Loucy (cell line): ENCODE results near the gene ARHGEF17.

ENCODE experiments used
- H2AFZ ChIP-seq: fragments of 200-600 bp; sonication (generic); 2 replicates; pipeline ENCODE4 v1.6.0; 2016; ENCODE audit warnings: antibody characterized with exemption, mild to moderate bottlenecking, low read length, moderate library complexity
- H3F3A ChIP-seq: fragments of 200-600 bp; 2 replicates; pipeline ENCODE4 v1.6.0; 2016; ENCODE audit warnings: antibody characterized with exemption, low read depth, mild to moderate bottlenecking
- H3K27me3 ChIP-seq: fragments of 200-600 bp; sonication (generic); 2 replicates; pipeline ENCODE4 v1.6.1; 2014; ENCODE audit warnings: low read length, mild to moderate bottlenecking; ENCODE audit not compliant: insufficient read depth, poor library complexity, severe bottlenecking
- H3K36me3 ChIP-seq: fragments of 200-600 bp; sonication (generic); 2 replicates; pipeline ENCODE4 v1.6.1; 2016; ENCODE audit warnings: low read length; ENCODE audit not compliant: insufficient read depth
- H3K4me1 ChIP-seq: fragments of 200-600 bp; sonication (generic); 2 replicates; pipeline ENCODE4 v1.5.1; 2014; ENCODE audit warnings: low read length, mild to moderate bottlenecking; ENCODE audit not compliant: insufficient read depth, poor library complexity, severe bottlenecking
- H3K4me2 ChIP-seq: fragments of 200-600 bp; sonication (generic); 2 replicates; pipeline ENCODE4 v1.6.0; 2014; ENCODE audit warnings: antibody characterized with exemption, low read length, low read depth, mild to moderate bottlenecking; ENCODE audit not compliant: poor library complexity, severe bottlenecking
- H3K4me3 ChIP-seq: fragments of 200-600 bp; sonication (generic); 2 replicates; pipeline ENCODE4 v1.5.1; 2014; ENCODE audit warnings: low read length, mild to moderate bottlenecking, mixed read lengths; ENCODE audit not compliant: poor library complexity, severe bottlenecking
- H3K79me2 ChIP-seq: fragments of 200-600 bp; sonication (generic); 2 replicates; pipeline ENCODE4 v1.6.1; 2014; ENCODE audit warnings: low read length; ENCODE audit not compliant: insufficient read depth
- H3K9ac ChIP-seq: fragments of 200-600 bp; sonication (generic); 2 replicates; pipeline ENCODE4 v1.6.0; 2014; ENCODE audit warnings: mild to moderate bottlenecking, low read depth, low read length, moderate library complexity; ENCODE audit not compliant: poor library complexity, severe bottlenecking
- H3K9me2 ChIP-seq: fragments of 200-600 bp; sonication (generic); replicated peaks from 2 replicates; pipeline ENCODE4 v1.6.1; 2016; ENCODE audit warnings: low read depth, low read length, mixed read lengths
- H3K9me3 ChIP-seq: fragments of 200-600 bp; sonication (generic); 2 replicates; pipeline ENCODE4 v1.6.1; 2014; ENCODE audit warnings: mild to moderate bottlenecking, antibody characterized with exemption, low read length, low read depth; ENCODE audit not compliant: insufficient read depth
- H4K20me1 ChIP-seq: fragments of 200-600 bp; sonication (generic); 2 replicates; pipeline ENCODE4 v1.6.0; 2014; ENCODE audit warnings: antibody characterized with exemption, low read length, mild to moderate bottlenecking; ENCODE audit not compliant: insufficient read depth, poor library complexity, severe bottlenecking
- EZH2phosphoT487 ChIP-seq: fragments of 200-600 bp; IDR thresholded peaks from 2 replicates; pipeline ENCODE4 v1.6.1; 2018; ENCODE audit warnings: antibody characterized with exemption, mild to moderate bottlenecking, moderate library complexity, borderline replicate concordance
- TF ChIP-seq, protein P1 (sequence below): fragments of 200-600 bp; sonication (generic); conservative IDR thresholded peaks from 2 replicates; pipeline ENCODE4 v1.5.1; 2014; ENCODE audit warnings: mild to moderate bottlenecking, antibody characterized with exemption, low read length

The ARHGEF17 gene

DNA sequence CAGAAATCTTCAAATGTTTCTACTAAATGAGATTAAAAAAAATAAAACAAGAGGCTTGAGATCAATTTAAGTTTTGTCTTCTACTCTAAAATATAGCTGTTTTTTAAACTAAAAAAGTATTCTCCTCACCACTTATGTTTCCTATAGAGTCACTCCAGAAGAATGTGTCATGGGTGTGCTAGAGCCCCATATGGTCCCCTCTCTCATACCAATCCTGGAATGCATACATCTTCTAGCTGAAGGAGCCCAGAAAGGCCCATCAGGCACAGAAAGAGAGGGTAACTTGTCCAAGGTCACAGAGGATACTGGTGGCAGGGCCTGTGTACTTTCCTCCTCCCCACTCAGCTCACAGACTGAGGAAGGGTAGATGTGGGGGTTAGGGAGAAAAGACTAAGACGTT is 102.6 kb downstream of the ARHGEF17 start:
- H3K4me1 ChIP-seq, result peaks cover 10% of the 10 kb centered on the region
- H4K20me1 ChIP-seq, result no peaks in the 10 kb centered on the region
- no peaks in the 10 kb centered on the region for H3K27me3 ChIP-seq
- no peaks in the 10 kb centered on the region for H3K79me2 ChIP-seq
- no peaks in the 10 kb centered on the region for H3K9me2 ChIP-seq
- H3K4me3 ChIP-seq, result no peak overlapping the region
- no peaks in the 10 kb centered on the region for H3K9me3 ChIP-seq
- H3F3A ChIP-seq, result no peaks in the 10 kb centered on the region
- TF ChIP-seq EZH2phosphoT487, result no peak
- TF ChIP-seq, protein P1, sequence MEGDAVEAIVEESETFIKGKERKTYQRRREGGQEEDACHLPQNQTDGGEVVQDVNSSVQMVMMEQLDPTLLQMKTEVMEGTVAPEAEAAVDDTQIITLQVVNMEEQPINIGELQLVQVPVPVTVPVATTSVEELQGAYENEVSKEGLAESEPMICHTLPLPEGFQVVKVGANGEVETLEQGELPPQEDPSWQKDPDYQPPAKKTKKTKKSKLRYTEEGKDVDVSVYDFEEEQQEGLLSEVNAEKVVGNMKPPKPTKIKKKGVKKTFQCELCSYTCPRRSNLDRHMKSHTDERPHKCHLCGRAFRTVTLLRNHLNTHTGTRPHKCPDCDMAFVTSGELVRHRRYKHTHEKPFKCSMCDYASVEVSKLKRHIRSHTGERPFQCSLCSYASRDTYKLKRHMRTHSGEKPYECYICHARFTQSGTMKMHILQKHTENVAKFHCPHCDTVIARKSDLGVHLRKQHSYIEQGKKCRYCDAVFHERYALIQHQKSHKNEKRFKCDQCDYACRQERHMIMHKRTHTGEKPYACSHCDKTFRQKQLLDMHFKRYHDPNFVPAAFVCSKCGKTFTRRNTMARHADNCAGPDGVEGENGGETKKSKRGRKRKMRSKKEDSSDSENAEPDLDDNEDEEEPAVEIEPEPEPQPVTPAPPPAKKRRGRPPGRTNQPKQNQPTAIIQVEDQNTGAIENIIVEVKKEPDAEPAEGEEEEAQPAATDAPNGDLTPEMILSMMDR, result no peak
- no peak overlapping the region for H3K4me2 ChIP-seq
- no peak overlapping the region for H3K9ac ChIP-seq
- no peak overlapping the region for H2AFZ ChIP-seq
- peaks cover 69% of the 10 kb centered on the region; the same call in 1 of the 2 replicates for H3K36me3 ChIP-seq

GRCh38 chr11:73411031-73411430 is 103.0 kb downstream of the ARHGEF17 start:
- no peaks in the 10 kb centered on the region for H3K79me2 ChIP-seq

GRCh38 chr11:73412308-73412707 is 104.2 kb downstream of the ARHGEF17 start:
- H3K9me2 ChIP-seq, result no peaks in the 10 kb centered on the region
- no peak overlapping the region for H3K4me3 ChIP-seq
- H3K4me1 ChIP-seq, result peaks cover 10% of the 10 kb centered on the region
- H3K36me3 ChIP-seq, result peaks cover 64% of the 10 kb centered on the region; the same call in 1 of the 2 replicates
- H2AFZ ChIP-seq, result no peak overlapping the region
- H3K27me3 ChIP-seq, result no peaks in the 10 kb centered on the region
- H3K4me2 ChIP-seq, result no peak overlapping the region
- no peaks in the 10 kb centered on the region for H4K20me1 ChIP-seq
- H3F3A ChIP-seq, result no peaks in the 10 kb centered on the region
- no peak overlapping the region for H3K9ac ChIP-seq
- H3K79me2 ChIP-seq, result no peaks in the 10 kb centered on the region
- TF ChIP-seq, protein P1, result no peak
- TF ChIP-seq EZH2phosphoT487, result no peak
- no peaks in the 10 kb centered on the region for H3K9me3 ChIP-seq

More at GRCh38 chr11:73411031-73411430, 103.0 kb downstream of the ARHGEF17 start:
- TF ChIP-seq EZH2phosphoT487, result no peak
- no peak overlapping the region for H3K4me2 ChIP-seq
- H3K4me1 ChIP-seq, result peaks cover 10% of the 10 kb centered on the region
- no peaks in the 10 kb centered on the region for H3K27me3 ChIP-seq
- H2AFZ ChIP-seq, result no peak overlapping the region
- H3K9me2 ChIP-seq, result no peaks in the 10 kb centered on the region
- H3K9ac ChIP-seq, result no peak overlapping the region
- H3F3A ChIP-seq, result no peaks in the 10 kb centered on the region
- no peaks in the 10 kb centered on the region for H4K20me1 ChIP-seq
- H3K4me3 ChIP-seq, result no peak overlapping the region
- H3K36me3 ChIP-seq, result peaks cover 69% of the 10 kb centered on the region; the same call in 1 of the 2 replicates
- H3K9me3 ChIP-seq, result no peaks in the 10 kb centered on the region

GRCh38 chr11:73413256-73413655 is 105.2 kb downstream of the ARHGEF17 start:
- H4K20me1 ChIP-seq, result no peaks in the 10 kb centered on the region
- no peak for TF ChIP-seq EZH2phosphoT487
- TF ChIP-seq, protein P1, result no peak

More at GRCh38 chr11:73413256-73413655, 105.2 kb downstream of the ARHGEF17 start:
- H3K9me2 ChIP-seq, result no peaks in the 10 kb centered on the region
- H3K27me3 ChIP-seq, result no peaks in the 10 kb centered on the region
- H2AFZ ChIP-seq, result no peak overlapping the region
- no peak overlapping the region for H3K4me2 ChIP-seq
- no peak overlapping the region for H3K9ac ChIP-seq
- no peaks in the 10 kb centered on the region for H3K79me2 ChIP-seq
- no peak overlapping the region for H3K4me3 ChIP-seq
- H3K4me1 ChIP-seq, result peaks cover 10% of the 10 kb centered on the region
- H3K36me3 ChIP-seq, result peaks cover 61% of the 10 kb centered on the region; the same call in 1 of the 2 replicates
- no peaks in the 10 kb centered on the region for H3F3A ChIP-seq
- H3K9me3 ChIP-seq, result no peaks in the 10 kb centered on the region
